ENCODE data around the gene PHLDA2.

DNA sequence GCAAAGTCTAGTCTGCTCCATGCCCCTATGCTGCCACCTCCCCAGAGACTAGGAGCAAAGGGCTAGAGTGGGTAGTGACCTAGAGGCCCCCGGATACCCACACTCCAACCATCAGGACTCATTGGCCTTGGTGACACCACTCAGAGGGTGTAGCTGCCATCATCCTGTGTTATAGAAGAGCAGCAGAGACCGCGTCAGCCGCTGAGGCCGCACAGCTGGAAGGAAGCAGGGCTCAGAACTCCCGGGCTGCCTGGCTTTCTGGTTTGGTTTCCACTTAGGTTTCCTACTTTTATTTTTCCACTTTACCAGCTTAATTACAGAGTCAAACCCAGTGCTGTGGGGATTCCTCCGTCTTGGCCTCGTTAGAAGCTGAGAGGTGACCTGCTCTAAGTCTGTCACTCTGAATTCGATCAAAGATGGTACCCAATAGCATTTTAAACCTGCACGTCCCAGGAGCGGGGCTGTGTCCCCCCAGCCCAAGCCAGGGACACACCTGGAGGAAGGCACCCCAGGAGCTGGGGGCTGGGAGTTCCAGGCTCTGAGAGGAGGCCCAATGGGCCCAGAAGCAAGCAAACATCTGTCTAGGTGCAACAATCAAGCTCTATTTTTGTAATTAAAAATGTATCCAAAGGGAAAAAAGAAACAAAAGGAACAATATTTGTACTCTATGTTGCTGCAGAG lies 41.6 kb downstream of the PHLDA2 start:
- TF ChIP-seq, protein P1, sequence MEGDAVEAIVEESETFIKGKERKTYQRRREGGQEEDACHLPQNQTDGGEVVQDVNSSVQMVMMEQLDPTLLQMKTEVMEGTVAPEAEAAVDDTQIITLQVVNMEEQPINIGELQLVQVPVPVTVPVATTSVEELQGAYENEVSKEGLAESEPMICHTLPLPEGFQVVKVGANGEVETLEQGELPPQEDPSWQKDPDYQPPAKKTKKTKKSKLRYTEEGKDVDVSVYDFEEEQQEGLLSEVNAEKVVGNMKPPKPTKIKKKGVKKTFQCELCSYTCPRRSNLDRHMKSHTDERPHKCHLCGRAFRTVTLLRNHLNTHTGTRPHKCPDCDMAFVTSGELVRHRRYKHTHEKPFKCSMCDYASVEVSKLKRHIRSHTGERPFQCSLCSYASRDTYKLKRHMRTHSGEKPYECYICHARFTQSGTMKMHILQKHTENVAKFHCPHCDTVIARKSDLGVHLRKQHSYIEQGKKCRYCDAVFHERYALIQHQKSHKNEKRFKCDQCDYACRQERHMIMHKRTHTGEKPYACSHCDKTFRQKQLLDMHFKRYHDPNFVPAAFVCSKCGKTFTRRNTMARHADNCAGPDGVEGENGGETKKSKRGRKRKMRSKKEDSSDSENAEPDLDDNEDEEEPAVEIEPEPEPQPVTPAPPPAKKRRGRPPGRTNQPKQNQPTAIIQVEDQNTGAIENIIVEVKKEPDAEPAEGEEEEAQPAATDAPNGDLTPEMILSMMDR (IDR thresholded peaks at IDR 0.05; ENCODE audit: borderline replicate concordance, extremely low read depth, low read length, poor library complexity, severe bottlenecking) = no peak
- no peak for TF ChIP-seq EZH2 (IDR thresholded peaks at IDR 0.05; ENCODE audit: borderline replicate concordance, low read depth, low read length, severe bottlenecking)

Measured in DND-41 (cell line).